HepG2 (cell line): Measurements from ENCODE around the gene RHBDD2. TPM values are rescaled to one million over a fixed set of nuclear protein-coding genes. Genes with fewer than 3 reads are reported as not detected.
A peak's percentile ranks its signal among the peaks of the same experiment; 100 is the strongest.

ENCODE experiments used
- ATAC-seq: fragments of 200-7000 bp; cut with Tn5 transposase; 3 replicates; pipeline ENCODE4 v1.9.1; 2020; ENCODE audit warnings: mild to moderate bottlenecking, moderate library complexity
- Bru-seq: library from RNA; stranded (reverse); fragments of 400-500 nt; gene quantifications from one replicate; lab custom pipeline; 2021; lab: Mats Ljungman, UMichigan
- BruChase-seq, 2 experiments: library from RNA; stranded (reverse); fragments of 400-500 nt; gene quantifications; one replicate each; lab custom pipeline; 2021; lab: Mats Ljungman, UMichigan
- BruUV-seq: library from RNA; stranded (reverse); fragments of 400-500 nt; replicated peaks from 2 replicates; lab custom pipeline; 2021; lab: Mats Ljungman, UMichigan
- CTCF ChIA-PET: fragments of 300-600 bp; formaldehyde crosslinking; extraction: SDS; loops from one replicate; lab custom pipeline; 2021; ENCODE audit warnings: low total read pairs, inconsistent platforms, low intra/inter-chr PET ratio; lab: Yijun Ruan, JAX
- POLR2A ChIA-PET: fragments of 350-600 bp; sonication (Branson Sonifier 250); formaldehyde crosslinking; loops from one replicate; lab custom pipeline; 2020; ENCODE audit warnings: antibody characterized with exemption, inconsistent platforms; lab: Yijun Ruan, JAX
- DNase-seq: peaks from one replicate; pipeline ENCODE4 v3.0.0-alpha.2; 2015; ENCODE audit warnings: low spot score
- FAIRE-seq: peaks from 3 replicates; lab custom pipeline; 2011; peaks lifted over from hg19 to GRCh38; lab: Jason Lieb, UNC
- H2AFZ ChIP-seq: one replicate; pipeline ENCODE4 v1.6.1; 2011; ENCODE audit warnings: low read length, inconsistent platforms
- H3K27ac ChIP-seq: fragments of 300-600 bp; 3 replicates; pipeline ENCODE4 v1.8.0; 2011; ENCODE audit warnings: mixed run types, mild to moderate bottlenecking, mixed read lengths, low read length, inconsistent platforms; ENCODE audit not compliant: insufficient read depth; ENCODE audit errors: extremely low read length
- H3K27me3 ChIP-seq, 2 experiments: fragments of 200-600 bp in 1 of 2; 2 replicates in 1 of 2; 3 replicates in 1 of 2; pipeline versions ENCODE4 v1.6.0 to v1.8.0; 2011; ENCODE audit warnings: low read length in 2 of 2, mild to moderate bottlenecking in 2 of 2, moderate library complexity in 2 of 2, inconsistent platforms in 1 of 2; ENCODE audit not compliant: insufficient read depth in 2 of 2, control insufficient read depth in 1 of 2
- H3K36me3 ChIP-seq, 2 experiments: fragments of 200-600 bp in 1 of 2; replicated peaks in 1 of 2; 2 replicates in 1 of 2; 3 replicates in 1 of 2; pipeline versions ENCODE4 v1.5.1 to v1.8.0; 2011; ENCODE audit warnings: low read length in 2 of 2, inconsistent platforms in 1 of 2; ENCODE audit not compliant: insufficient read depth in 2 of 2, control insufficient read depth in 1 of 2
- H3K4me1 ChIP-seq: 2 replicates; pipeline ENCODE4 v1.5.1; 2012; ENCODE audit warnings: low read length, inconsistent platforms; ENCODE audit not compliant: insufficient read depth
- H3K4me2 ChIP-seq: 2 replicates; pipeline ENCODE4 v1.6.0; 2011; ENCODE audit warnings: low read depth, low read length, inconsistent platforms
- H3K4me3 ChIP-seq, 3 experiments: fragments of 200-600 bp in 1 of 3; sonication (generic), shearing (Covaris generic) in 1 of 3; replicated peaks in 1 of 3; 2 replicates each; pipeline ENCODE4 v1.5.1; 2011 to 2016; ENCODE audit warnings: low read length in 3 of 3, inconsistent platforms in 2 of 3, low read depth in 2 of 3, mild to moderate bottlenecking in 2 of 3, control low read depth in 1 of 3, mixed read lengths in 1 of 3; ENCODE audit not compliant: insufficient read depth in 1 of 3
- H3K79me2 ChIP-seq: one replicate; pipeline ENCODE4 v1.6.1; 2011; ENCODE audit warnings: low read length, inconsistent platforms; ENCODE audit not compliant: insufficient read depth
- H3K9ac ChIP-seq: 2 replicates; pipeline ENCODE4 v1.6.0; 2011; ENCODE audit warnings: mild to moderate bottlenecking, low read depth, low read length, inconsistent platforms; ENCODE audit not compliant: insufficient read depth
- H3K9me3 ChIP-seq: 2 replicates; pipeline ENCODE4 v1.5.1; 2012; ENCODE audit warnings: mild to moderate bottlenecking, low read length
- H4K20me1 ChIP-seq: 2 replicates; pipeline ENCODE4 v1.6.0; 2011; ENCODE audit warnings: inconsistent platforms, mild to moderate bottlenecking, low read length, moderate library complexity; ENCODE audit not compliant: insufficient read depth
- FOXP1 ChIP-seq, 2 experiments: fragments of 450-650 bp in 1 of 2; IDR thresholded peaks; 2 replicates each; pipeline ENCODE4 v1.6.1; 2017 to 2018; ENCODE audit warnings: antibody characterized with exemption in 1 of 2
- LRRFIP1 ChIP-seq: sonication (generic); formaldehyde crosslinking; conservative IDR thresholded peaks from 2 replicates; pipeline ENCODE4 v1.4.0; 2020; ENCODE audit warnings: missing genetic modification reagents
- RCOR2 ChIP-seq: IDR thresholded peaks from 2 replicates; pipeline ENCODE4 v1.6.1; 2016; ENCODE audit warnings: missing biosample characterization, missing genetic modification reagents
- RERE ChIP-seq: IDR thresholded peaks from 2 replicates; pipeline ENCODE4 v1.6.1; 2016; ENCODE audit warnings: low read depth, missing genetic modification reagents, missing compliant biosample characterization
- RFX3 ChIP-seq: IDR thresholded peaks from 2 replicates; pipeline ENCODE4 v1.6.1; 2016; ENCODE audit warnings: missing biosample characterization, missing genetic modification reagents
- WGBS: methylation state at CpG from one replicate; pipeline ENCODE4 v1.1.6; 2017; ENCODE audit warnings: low lambda C conversion rate; 5-methylcytosine and 5-hydroxymethylcytosine counted together
- in situ Hi-C: cut with HindIII; loops from 2 replicates; pipeline ENCODE4 v1.10.0; 2017; ENCODE audit warnings: low pct_unique_long_range_greater_than_20kb; ENCODE audit not compliant: extremely low pct_ligation_motif_present
- intact Hi-C: fragments of 100-400 bp; cut with micrococcal nuclease; formaldehyde crosslinking; loops from one replicate; pipeline ENCODE4 v1.10.0; 2022; ENCODE audit not compliant: unreplicated experiment
- long read RNA-seq, 2 experiments: library from RNA in 1 of 2; library from polyadenylated mRNA in 1 of 2; stranded (forward) in 1 of 2; unstranded in 1 of 2; transcript quantifications; one replicate each; pipeline ENCODE4 v2.0.0, GENCODE V29; 2019 to 2022
- polyA minus RNA-seq, 3 experiments: library from RNA; depleted of rRNA, polyadenylated mRNA; stranded (reverse); fragments of >200 nt; gene quantifications; 2 replicates each; pipeline ENCODE4 v1.2.3, GENCODE V29; 2011; ENCODE audit warnings: low replicate concordance in 1 of 3
- polyA plus RNA-seq, 8 experiments: library from polyadenylated mRNA; depleted of rRNA in 3 of 8; stranded (reverse) in 7 of 8; unstranded in 1 of 8; fragments of >200 nt; fragmentation: Illumina TruSeq in 4 of 8; extraction: Trizol in 4 of 8; gene quantifications; 2 replicates each; pipeline versions ENCODE4 v1.2.1 to v1.2.3, GENCODE V29; 2011 to 2016; ENCODE audit warnings: low read depth in 4 of 8, missing spikeins in 1 of 8, mixed read lengths in 1 of 8; ENCODE audit not compliant: insufficient read depth in 1 of 8
- total RNA-seq, 5 experiments: library from RNA; depleted of rRNA; stranded (reverse); fragments of >200 nt; fragmentation: Illumina TruSeq; extraction: Trizol; gene quantifications; 2 replicates each; pipeline ENCODE4 v1.2.3, GENCODE V29; 2016; ENCODE audit warnings: low read depth in 1 of 5

RHBDD2 gene
- total RNA-seq (2016; rRNA removed; fragmentation: Illumina TruSeq; extraction: Trizol) (14.9 and 23.1 TPM in 2 replicates), polyA plus RNA-seq (2011; rRNA removed) (26.4 and 41.1 TPM in 2 replicates), polyA minus RNA-seq (2011; rRNA and poly(A)+ RNA removed; ENCODE audit: low replicate concordance) (49.6 and 101 TPM in 2 replicates), Bru-seq, nascent RNA (percentile 71 among the genes with signal in this experiment), BruChase-seq, experiment 1, labeled RNA remaining after a 6-hour chase (percentile 73 among the genes with signal in this experiment), BruChase-seq, experiment 2, labeled RNA remaining after a 2-hour chase (percentile 60 among the genes with signal in this experiment)
- 18.8 and 23.7 TPM in 2 replicates for total RNA-seq (2016; cell fraction: cytosol; rRNA removed; fragmentation: Illumina TruSeq; extraction: Trizol; ENCODE audit: low read depth)
- 9.2 and 24.2 TPM in 2 replicates for total RNA-seq (2016; cell fraction: insoluble cytoplasmic fraction; rRNA removed; fragmentation: Illumina TruSeq; extraction: Trizol)
- total RNA-seq (2016; cell fraction: membrane; rRNA removed; fragmentation: Illumina TruSeq; extraction: Trizol): 29.8 and 37.0 TPM in 2 replicates
- 16.7 and 24.5 TPM in 2 replicates for total RNA-seq (2016; cell fraction: nucleus; rRNA removed; fragmentation: Illumina TruSeq; extraction: Trizol)
- 34.8 and 35.2 TPM in 2 replicates for polyA plus RNA-seq (2011; cell fraction: cytosol; rRNA removed)
- 33.3 and 35.1 TPM in 2 replicates for polyA plus RNA-seq (2011; cell fraction: nucleus; rRNA removed)
- polyA plus RNA-seq (2012): 22.8 and 42.0 TPM in 2 replicates
- polyA plus RNA-seq (2016; cell fraction: cytosol; fragmentation: Illumina TruSeq; extraction: Trizol; ENCODE audit: low read depth): 39.1 and 46.7 TPM in 2 replicates
- 17.9 and 21.5 TPM in 2 replicates for polyA plus RNA-seq (2016; cell fraction: insoluble cytoplasmic fraction; fragmentation: Illumina TruSeq; extraction: Trizol; ENCODE audit: low read depth)
- 52.8 and 61.8 TPM in 2 replicates for polyA plus RNA-seq (2016; cell fraction: membrane; fragmentation: Illumina TruSeq; extraction: Trizol; ENCODE audit: low read depth)
- 57.7 and 58.2 TPM in 2 replicates for polyA plus RNA-seq (2016; cell fraction: nucleus; fragmentation: Illumina TruSeq; extraction: Trizol; ENCODE audit: insufficient read depth, low read depth)
- 17.8 and 22.2 TPM in 2 replicates for polyA minus RNA-seq (2011; cell fraction: cytosol; rRNA and poly(A)+ RNA removed)
- polyA minus RNA-seq (2011; cell fraction: nucleus; rRNA and poly(A)+ RNA removed): 12.7 and 13.4 TPM in 2 replicates
- long read RNA-seq, experiment 1, transcript RHBDD2-201 (4 exons, 1,802 nt): major isoform, 54 of 80 reads
- long read RNA-seq, experiment 1, transcript RHBDD2-202 (5 exons, 1,878 nt): minor isoform, 10 of 80 reads
- long read RNA-seq, experiment 1, partial matches to known transcripts: 4 of 80 reads
- long read RNA-seq, experiment 1, other reads (novel, unspliced or antisense): 5 of 80 reads
- long read RNA-seq, experiment 2, transcript RHBDD2-202 (5 exons, 1,878 nt): minor isoform, 21 of 160 reads
- long read RNA-seq, experiment 2, transcript RHBDD2-203 (3 exons, 1,274 nt): minor isoform, 7 of 160 reads
- long read RNA-seq, experiment 2, transcript RHBDD2-201 (4 exons, 1,802 nt): major isoform, 105 of 160 reads
- long read RNA-seq, experiment 2, partial matches to known transcripts: 14 of 160 reads
- long read RNA-seq, experiment 2, other reads (novel, unspliced or antisense): 9 of 160 reads

GRCh38 chr7:75878769-75879611 lies at the start of gene RHBDD2:
TSS of gene RHBDD2 (plus strand) at chr7:75879034. CDS start at chr7:75879083, 49 bp downstream.
- peak; percentile 8 for FAIRE-seq
- H3K36me3 ChIP-seq: peaks cover 3 to 20% of the 10 kb centered on the region in 2 experiments; a peak in 3 of 5 replicates
- BruUV-seq: no TSS peak
- no peaks in the 10 kb centered on the region; a peak in 1 of 5 replicates for H3K27me3 ChIP-seq
- intact Hi-C loops: loop anchor here (1.0 kb wide), 1 partner anchor 27 kb away; no protein-coding TSS in a partner anchor
- peak; percentile 96 for ATAC-seq
- H3K4me2 ChIP-seq: peak within 1 kb of the TSS; percentile 96
- 0% methylated on average over 40 of the region's 65 CpGs for WGBS
- no peak within 1 kb of the TSS for H2AFZ ChIP-seq
- POLR2A ChIA-PET: interaction anchor here (0.6 to 2.3 kb wide), 6 partner anchors 27 to 169 kb away, joined by 3 to 14 read pairs (median 4); partner anchors contain the start of genes MDH2, POR and STYXL1
- peak; percentile 84 for DNase-seq
- peak within 1 kb of the TSS; percentile 80 to 96 (median 92) for H3K4me3 ChIP-seq
- no peaks in the 10 kb centered on the region for H4K20me1 ChIP-seq
- peaks cover 17% of the 10 kb centered on the region for H3K79me2 ChIP-seq
- H3K4me1 ChIP-seq: peaks cover 38% of the 10 kb centered on the region
- H3K9ac ChIP-seq: peak within 1 kb of the TSS; percentile 87
- peak within 1 kb of the TSS; percentile 70 for H3K27ac ChIP-seq
- in situ Hi-C loops: loop anchor here (5.0 kb wide), 2 partner anchors 38 to 83 kb away; partner anchors contain the start of gene POR
- H3K9me3 ChIP-seq: no peaks in the 10 kb centered on the region
- CTCF ChIA-PET: no interaction called here
- no peak for TF ChIP-seq LRRFIP1
- no peak for TF ChIP-seq RERE (CRISPR knock-in tag)
- peak; percentile 87 for TF ChIP-seq RFX3 (CRISPR knock-in tag)
- TF ChIP-seq RCOR2: no peak
- no peak for TF ChIP-seq FOXP1 (IDR thresholded peaks at IDR 0.05)
- TF ChIP-seq FOXP1 (CRISPR knock-in tag; IDR thresholded peaks at IDR 0.05): no peak
